T1000 (cell line): ENCODE measurements around the gene KRT4.

Experiments
- DNase-seq: peaks from one replicate; lab custom pipeline; 2025; ENCODE audit warnings: mixed read lengths; lab: John Stamatoyannopoulos, UW

KRT4 gene

DNA sequence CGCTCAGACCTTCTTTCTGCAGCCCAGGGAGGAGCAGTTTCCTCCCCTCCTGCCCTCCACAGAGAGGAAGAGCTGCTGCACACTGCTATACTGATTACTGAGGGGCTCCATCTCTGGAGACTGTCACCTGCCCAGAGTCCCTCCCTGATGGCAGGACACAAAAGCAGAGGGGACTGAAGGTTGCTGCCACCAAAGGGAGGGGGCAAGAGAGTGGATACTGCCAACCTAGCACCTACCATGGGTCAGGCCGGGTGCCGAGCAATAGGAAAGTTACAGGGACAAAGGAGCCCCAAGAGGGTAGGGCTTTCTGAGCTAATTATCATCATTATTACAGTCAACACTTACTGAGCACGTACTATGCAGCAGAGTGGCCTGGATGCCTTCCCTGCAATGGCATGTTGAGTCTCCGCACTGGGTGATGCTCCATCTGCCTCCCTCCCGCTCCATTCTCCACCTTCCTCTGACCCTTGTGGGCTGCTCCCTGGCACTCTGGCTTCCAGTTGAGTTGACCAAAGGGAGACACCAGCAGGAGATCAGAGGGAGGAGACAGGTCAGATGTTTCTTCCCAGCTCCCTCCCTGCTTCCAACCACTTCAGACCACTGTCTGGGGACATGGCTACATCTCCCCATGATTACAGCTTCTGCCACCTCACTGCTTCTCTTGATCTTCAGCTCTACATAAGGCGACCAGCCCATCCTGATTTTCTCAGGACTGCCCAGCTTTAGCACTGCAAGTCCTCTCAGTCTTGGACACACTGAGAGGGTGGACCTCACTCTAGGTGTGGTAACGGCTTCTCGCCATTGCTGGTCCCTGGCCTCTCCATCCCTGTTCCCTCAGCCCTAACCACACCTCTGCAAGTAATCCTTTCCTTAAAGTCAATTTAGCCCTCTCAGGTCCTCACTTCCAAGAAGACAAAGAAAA lies 22.8 kb upstream of the KRT4 start:
- no peak for DNase-seq

DNA sequence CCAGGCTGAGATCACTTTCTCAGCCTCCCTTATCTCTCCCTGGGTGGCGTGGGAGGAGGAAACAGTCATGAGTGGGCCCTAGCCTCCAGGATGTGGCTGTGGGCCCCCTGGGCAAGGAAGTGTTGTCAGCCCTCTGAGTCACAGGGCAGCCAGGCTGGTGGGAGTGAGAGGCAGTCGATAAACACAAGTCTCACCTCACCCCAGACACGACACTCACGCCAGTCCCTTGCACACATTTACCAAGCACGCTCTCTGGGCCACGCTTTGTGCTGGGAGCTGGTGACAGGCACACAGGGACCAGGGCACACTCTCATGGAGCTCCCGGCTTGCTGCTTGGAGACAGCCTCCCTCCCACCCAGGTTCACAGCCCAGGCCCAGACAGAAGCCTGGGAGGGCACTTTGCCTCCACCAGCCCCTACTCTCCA lies 22.1 kb upstream of the KRT4 start:
- no peak for DNase-seq

DNA sequence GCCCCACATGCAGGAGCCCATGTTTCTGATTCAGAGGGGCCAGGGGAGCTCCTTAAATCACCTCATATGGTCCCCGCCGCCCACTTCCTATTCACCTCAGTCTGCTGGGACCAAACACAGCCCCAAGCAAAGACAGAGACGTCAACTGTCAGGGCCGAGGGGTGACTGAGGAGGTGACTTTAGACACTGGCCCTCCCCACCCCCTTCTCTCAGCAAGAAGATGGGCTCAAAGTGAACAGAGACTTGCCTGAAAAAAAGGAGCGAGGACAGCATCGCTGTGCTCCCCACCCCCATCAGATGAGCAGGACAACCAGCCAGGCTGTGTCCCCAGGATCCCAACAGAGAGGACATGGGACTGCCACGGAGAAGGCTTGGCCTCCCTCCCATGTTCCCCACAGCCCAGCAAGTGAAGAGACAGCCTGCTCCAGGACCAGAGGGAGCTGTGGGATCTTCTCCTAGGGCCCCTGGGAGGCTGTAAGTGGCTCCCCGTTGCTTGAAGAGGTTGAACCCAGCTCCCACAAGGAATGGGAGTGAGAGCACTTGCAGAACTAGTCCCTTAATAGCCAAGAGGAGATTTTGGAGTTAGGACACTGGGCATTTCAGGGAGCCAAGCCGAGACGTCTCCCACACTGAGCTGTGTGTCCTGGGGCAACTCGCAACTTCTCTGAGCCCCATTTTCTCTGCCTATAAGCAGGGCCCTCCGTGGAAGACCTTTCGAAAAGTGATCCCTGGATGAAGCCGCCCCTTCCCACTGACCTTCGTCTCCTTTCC lies 21.5 kb upstream of the KRT4 start:
- no peak for DNase-seq

DNA sequence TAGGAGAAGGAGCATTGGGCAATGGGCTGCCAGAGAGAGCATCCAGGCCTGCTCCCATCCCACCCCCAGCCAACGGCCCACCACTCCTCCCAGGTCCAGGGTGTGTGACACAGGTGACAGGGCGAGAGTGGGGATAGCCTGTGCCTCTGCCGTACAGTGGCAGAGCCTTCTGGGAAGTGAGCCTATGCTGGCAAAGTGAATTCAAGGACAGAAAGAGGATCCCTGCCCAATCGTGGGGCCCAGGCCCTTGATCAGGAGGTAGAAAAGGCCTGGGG lies 20.7 kb upstream of the KRT4 start:
- no peak for DNase-seq

DNA sequence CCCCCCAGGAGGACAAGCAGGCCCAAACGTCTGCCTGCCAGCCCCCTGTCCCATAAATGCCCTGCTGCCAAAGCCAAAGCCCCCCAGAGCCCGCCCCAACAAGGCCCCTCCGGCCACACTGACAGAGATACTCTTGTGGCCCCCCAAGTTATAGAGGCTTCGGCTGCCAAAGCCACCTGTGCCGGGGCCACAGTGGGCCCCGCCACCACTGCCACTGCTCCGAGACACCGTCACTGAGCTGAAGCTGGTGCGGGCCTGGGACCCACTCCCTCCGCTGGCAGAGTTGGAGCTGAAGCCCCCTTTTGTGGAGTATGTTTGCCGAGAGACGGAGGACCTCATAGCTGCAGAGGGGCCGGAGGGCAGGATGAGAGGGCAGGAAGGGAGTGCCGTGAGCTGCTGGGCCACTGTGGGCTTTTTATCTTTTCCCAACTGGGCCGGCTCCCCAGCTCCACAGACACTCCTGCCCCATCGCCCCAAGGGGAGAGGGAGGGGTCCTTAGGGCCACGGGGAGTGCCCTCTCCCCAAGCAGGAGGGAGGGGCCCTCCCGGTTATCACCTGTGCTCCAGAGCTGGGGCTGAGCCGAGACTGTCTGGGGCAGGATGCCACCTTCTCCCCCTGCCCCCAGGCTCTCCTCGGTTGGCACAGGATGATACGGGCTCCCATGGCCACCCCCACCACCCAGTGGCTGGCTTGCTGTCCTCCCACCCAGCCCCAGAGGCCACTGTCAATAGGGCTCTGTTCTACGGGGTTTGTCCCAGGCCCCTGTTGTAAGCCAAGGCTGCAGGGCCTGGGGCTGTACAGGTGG lies 20.2 kb upstream of the KRT4 start, which contains the start of gene KRT79:
Gene KRT79, minus strand, starts transcription at position 390 of the 805 bp plus-strand sequence. Its CDS starts 51 bp downstream, at position 339.
- no peak for DNase-seq

DNA sequence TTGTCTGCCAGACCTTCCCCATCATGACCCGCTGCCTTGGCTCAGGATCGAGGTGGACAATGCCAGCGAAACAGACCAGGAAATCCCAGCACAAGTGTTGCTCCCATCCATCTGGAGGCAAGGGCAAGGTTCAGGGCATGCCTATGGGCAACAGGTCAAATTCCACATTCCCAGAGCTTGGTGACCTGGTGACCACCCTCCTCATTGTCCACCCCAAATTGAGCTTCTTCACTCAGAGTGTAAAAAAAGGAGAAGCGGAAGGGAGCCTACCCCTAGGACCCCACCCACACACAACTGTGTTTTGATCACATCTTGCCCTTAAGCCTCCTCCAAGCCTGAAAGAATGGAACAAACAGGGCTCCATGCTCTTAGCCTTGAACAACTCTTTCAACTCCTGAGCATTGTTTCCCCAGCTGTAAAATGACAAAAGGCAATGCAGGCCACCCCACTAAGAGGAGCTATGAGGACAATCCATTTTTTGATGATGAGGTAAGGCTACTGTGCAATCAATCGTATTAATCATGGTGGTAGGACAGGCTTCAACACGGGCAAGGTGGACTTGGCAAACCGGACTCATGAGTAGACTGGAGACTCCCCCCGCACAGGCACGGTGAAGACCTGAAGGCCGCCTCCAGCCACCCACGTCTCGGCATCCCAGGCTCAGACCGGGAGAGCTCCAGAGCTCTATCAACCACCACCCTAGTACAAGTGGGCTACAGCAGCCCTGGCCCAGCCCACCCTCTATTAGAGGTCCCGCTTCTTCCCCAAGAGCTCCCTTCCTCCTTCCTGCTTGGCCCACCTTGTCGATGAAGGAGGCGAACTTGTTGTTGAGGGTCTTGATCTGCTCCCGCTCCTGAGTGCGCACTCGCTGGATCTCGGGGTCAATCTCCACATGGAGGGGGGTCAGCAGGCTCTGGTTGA lies 19.3 kb upstream of the KRT4 start:
- no peak for DNase-seq

DNA sequence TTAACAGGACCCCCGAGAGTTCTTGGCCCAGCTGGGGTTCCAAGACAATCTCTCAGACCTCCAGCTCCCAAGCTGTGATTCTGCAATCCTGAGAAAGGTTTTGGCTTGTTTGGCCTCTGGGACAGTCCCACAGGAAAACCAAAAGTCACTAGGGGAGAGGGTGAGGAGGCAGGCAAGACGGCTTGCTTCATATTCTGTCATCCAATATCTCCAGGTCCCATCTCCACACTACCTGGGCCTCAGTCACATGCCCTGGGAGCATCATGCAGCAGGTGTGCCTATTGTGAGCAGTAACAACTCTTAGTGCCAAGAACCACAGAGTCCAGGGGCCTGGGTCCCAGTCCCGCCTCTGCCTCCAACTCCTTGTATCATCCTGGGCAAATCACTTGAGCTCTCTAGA lies 18.5 kb upstream of the KRT4 start:
- DNase-seq = no peak

DNA sequence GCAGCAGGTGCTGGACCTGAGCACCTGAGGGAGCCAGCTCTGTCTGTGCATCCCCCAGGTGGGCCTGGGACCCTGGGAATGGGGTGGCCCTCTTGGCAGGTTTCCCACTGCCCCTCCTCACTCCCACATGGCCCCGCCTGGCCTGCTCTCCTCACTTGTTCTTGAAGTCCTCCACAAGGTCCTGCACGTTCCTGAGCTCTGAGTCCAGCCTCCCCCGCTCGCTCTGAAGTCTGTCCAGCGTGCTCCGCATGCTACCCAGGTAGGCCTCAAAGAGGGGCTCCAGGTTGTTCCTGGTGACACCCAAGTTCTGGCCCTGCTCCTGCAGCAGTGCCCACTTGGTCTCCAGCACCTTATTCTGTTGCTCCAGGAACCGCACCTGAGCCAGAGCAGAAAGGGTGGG lies 17.3 kb upstream of the KRT4 start:
- DNase-seq = no peak

DNA sequence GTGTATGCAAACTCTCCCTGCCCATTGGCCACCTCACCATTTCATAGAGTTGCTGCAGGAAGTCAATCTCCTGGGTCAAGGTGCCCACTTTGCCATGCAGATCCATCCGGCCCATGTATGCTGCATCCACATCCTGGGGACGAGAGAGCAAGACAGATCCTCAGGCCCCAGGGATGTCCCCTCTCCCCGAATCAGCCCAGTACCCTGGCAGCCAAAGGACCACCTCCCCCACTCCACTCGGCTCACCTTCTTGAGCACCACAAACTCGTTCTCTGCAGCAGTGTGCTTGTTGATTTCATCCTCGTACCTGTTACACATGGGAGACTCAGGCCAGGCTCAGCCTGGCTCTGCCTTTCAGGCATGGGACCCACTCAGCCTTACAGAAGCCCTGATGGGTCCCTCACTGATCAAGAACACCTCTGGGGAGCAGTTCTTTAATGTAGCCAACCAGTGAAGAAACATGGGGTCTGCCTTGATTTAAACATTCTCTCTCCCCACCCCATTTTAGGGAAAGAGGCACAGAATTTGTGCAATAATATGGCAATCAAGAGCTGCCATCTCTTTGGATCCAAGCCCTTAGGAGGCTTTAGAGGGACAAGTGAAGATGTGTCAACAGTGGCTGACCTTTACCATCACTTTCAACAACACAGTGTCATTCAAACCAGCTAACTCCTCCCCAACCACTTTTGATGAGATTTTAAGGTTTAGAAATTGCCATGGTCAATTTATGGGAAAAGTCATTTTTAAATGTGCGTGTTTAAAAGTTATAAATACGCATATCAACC lies 16.3 kb upstream of the KRT4 start:
- no peak for DNase-seq

DNA sequence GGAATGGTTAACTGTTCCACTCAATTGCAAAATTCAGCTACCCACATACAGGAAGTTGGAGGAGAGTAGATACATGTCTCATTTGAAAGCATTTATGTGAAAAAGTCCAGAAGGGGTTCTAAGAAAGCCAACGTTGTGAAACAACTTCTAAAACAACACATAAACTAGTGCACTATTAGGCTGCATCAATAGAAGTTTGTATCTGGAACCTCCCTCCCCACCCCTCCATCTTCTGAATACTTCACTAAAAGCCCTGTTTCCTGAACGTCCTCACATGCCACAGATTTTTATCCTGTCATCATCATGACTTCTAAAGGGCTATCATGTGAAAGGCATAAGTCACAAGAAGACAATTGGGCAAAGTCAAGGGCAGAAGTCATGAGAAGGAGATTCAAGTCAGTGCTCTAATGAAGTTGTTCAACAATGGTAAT lies 14.7 kb upstream of the KRT4 start:
- DNase-seq = no peak

DNA sequence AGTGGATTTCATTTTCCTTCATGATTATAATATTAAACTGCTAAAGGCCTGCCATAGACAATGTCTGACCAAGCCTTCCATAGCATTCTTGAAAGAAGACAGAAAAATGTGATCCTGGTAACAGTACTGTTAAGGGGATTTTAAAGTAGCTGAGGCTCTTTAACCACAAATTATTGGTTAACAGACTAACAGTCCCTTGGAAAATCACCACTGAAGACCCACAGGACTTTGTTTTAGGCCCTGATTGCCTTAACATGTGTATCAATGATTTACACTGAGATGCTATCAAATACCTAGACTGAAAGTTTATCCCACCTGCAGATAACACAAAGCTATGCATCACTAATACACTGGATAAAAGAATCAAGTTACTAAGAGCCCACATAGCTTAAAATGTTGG lies 14.2 kb upstream of the KRT4 start:
- no peak for DNase-seq

DNA sequence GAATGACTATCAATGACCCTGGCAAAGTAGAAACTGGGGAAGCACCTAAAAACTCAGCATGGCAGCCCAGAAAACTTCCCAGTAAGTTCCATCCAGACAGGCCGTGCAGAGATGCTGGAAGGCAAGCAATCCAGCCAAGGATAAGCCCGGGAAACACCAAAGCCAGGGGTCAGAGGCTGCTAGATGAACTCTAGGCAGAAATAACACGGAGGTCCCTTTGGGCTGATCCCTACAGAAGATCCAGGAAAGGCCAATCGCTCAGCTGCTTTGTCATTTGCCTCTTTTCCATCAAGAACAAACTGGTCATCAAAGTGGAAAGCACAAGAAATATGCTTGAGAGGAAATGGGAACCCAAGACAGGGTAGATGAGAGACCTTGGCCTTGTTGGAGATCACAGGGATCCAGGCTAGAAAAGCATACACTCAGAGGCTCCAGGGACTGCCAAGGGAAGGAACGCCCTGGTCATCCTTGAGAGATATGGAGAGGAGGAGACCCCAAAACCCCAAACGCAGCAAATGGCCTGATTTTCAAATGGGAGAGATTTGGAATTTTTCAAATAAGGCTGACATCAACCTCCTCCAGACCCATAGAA lies 13.7 kb upstream of the KRT4 start:
- no peak for DNase-seq

DNA sequence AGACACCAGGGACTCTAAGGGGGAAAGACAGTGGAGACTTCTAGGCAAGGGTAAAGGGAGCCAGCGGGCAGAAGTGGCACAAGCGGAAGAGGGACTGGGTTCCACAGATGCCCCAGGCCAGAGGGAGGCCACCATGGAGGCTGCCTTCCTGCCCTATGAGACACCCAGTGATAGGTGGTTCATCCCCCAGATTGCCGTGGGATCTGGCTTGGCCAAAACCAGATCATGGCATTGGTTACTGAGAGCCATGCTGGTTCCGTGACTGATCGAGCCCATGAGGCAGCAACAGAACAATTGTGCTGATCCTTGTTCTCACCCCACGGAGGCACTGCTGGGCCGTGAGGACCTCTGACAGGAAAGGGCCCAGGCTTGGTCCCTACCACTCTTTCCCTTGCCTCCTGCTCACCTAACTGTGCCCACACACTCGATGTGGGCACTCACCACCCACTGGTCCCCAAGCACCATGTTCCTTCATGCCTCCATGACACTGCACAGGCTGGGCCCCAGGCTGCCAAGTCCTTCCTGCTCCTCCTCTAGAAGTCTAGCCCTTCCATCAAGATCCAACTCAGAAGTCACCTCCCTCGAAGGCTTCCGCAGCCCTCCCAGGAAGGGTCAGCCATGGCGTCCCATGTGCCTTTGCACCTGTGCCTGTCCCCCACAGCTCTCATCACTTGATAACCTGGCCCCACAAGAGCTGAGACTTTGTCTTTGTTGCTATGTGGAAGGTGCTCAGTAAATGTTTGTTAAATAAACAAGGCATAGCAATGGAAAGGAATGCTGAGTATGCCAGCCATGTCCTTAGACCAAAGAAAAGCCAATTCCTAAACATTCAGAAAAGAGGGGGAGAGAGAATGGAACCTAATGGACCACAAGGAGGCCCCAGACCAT lies 12.9 kb upstream of the KRT4 start:
- no peak for DNase-seq

DNA sequence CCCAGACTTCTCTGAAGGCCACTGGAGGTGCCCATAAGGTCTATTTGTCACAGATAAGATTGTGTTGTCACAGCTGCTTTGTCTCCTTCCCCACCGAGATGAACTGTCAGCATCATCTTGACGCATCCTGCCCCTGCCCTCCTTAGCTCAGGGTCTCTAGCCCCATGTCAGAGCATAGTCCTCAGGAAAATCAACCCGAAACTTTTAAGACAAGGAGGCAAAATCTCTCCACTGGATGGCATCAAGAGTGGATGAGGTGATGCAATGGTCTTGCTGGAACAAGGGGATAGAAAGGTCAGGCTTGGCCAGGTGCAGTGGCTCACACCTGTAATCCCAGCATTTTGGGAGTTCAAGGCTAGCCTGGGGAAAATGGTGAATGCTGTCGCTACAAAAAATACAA lies 12.0 kb upstream of the KRT4 start:
- no peak for DNase-seq

DNA sequence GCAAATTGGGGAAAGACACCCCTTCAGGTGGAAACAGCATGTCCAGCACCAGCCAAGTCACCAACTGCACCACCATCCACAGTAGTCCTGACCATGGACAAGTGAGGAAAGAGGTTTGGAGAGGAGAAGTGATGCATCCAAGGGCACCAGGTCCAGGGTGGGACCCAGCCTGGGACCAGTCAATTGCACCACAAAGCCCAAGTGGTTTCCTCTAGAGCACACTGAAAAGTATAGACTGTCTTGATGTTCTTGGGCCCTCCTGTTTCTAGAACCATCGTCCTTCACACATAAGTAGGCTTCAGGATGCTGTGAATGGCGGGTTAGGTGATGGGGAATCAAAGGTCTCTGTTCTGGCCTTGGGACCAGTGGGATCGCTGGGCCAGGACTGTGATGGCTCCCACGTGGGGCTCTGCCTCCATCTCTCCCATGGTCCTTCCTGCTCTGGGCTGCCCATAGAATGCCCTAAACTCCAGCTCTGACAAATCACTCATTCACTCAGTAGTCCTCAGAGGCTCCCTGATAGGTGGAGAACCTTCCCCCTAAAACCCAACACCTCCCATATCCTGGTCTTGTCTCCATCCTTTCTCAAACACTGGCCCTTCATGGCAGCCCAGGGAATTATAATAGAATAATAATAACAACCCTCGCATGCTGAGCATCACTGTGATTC lies 11.0 kb upstream of the KRT4 start:
- no peak for DNase-seq

DNA sequence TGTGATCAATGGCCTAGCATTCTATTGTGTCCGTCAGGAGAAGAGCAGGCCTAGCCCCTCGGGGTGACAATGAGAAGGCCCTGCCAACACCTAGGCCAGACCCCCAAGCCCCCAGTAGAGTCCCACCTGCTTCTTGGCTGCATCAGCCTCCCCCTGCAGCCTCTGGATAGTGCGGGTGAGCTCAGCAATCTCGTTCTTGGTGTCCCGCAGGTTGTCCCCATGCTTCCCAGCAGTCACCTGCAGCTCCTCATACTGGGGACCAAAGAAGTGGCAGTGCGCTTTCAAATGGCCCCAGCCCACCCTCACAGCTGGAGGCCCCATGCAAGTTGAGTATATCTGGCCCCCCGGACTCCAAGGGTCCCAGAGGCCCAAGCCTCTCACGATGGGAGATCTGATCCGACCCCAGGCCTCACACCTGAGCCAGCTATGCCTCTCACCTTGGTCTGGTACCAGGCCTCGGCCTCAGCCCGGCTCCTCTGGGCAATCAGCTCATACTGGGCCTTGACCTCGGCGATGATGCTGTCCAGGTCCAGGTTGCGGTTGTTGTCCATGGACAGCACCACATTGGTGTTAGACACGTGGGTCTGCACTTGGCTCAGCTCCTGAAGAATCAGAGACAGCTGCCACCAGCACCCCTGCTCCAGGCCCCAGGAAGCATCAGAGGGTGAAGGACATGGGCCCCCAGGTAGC lies 10.0 kb upstream of the KRT4 start:
- no peak for DNase-seq

DNA sequence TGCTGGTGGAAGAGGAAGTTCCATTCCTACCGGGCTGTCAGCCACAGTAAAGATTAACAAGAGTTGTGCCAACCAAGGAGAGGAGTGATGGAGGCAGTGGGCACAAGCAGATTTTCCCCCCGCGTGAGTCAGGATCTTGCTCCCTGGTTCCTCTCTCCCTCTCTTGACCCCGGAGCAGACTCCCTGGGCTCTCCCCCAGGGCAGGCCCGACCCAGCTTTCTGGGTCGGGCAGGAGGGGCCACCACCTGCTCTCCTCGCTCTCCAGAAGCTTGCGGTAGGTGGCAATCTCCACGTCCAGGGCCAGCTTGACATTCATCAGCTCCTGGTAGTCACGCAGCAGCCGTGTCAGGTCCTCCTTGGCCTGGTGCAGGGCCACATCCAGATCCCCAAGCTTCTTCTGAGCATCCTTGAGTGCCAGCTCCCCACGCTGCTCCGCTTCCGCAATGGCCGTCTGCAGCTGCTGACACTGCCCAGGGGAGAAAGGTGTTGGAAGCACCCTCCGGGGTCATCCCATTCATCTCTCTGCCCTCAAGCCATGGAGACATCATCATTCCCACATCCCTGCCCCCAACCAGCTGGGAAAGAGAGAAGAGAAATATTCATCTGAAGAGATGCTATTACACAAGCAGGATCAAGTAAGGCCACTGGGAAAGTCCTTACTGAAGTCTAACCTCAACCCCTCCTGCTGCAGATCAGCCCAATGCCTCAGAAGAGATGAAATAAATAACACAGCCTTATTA lies 9.0 kb upstream of the KRT4 start:
- DNase-seq = no peak
